HepG2 (cell line): ENCODE measurements around the gene COX14. TPM values are rescaled to one million over a fixed set of nuclear protein-coding genes. Genes with fewer than 3 reads are reported as not detected.

Experiments
- CHD2 ChIP-seq: IDR thresholded peaks from 2 replicates; pipeline ENCODE4 v1.6.1; 2011; ENCODE audit warnings: low read depth, low read length, improper control_type of control experiment
- DMAP1 ChIP-seq: IDR thresholded peaks from 2 replicates; pipeline ENCODE4 v1.6.1; 2016
- PLRG1 ChIP-seq: fragments of 450-650 bp; conservative IDR thresholded peaks from 2 replicates; pipeline ENCODE4 v1.6.1; 2016
- RFX5 ChIP-seq: IDR thresholded peaks from 2 replicates; pipeline ENCODE4 v1.6.1; 2011; ENCODE audit warnings: low read depth, low read length, improper control_type of control experiment
- SAP130 ChIP-seq: IDR thresholded peaks from 2 replicates; pipeline ENCODE4 v1.6.1; 2016; ENCODE audit warnings: low read depth
- ZBTB7A ChIP-seq: sonication (generic); formaldehyde crosslinking; IDR thresholded peaks from 2 replicates; pipeline ENCODE4 v1.8.0; 2022; ENCODE audit warnings: mild to moderate bottlenecking, missing genetic modification reagents
- ZC3H13 ChIP-seq: sonication (generic); formaldehyde crosslinking; IDR thresholded peaks from 2 replicates; pipeline ENCODE4 v1.8.1; 2023; ENCODE audit warnings: mild to moderate bottlenecking, missing genetic modification reagents, moderate library complexity
- ZFP36L2 ChIP-seq: sonication (generic); formaldehyde crosslinking; IDR thresholded peaks from 2 replicates; pipeline ENCODE4 v1.4.0; 2020; ENCODE audit warnings: missing genetic modification reagents
- ZNF235 ChIP-seq: sonication (generic); formaldehyde crosslinking; IDR thresholded peaks from 2 replicates; pipeline ENCODE4 v1.8.1; 2023; ENCODE audit warnings: mild to moderate bottlenecking, missing genetic modification reagents, borderline replicate concordance
- ZNF746 ChIP-seq: sonication (generic); formaldehyde crosslinking; IDR thresholded peaks from 2 replicates; pipeline ENCODE4 v1.8.0; 2022; ENCODE audit warnings: mild to moderate bottlenecking, missing genetic modification reagents
- polyA plus RNA-seq, 8 experiments: library from polyadenylated mRNA; depleted of rRNA in 3 of 8; stranded (reverse) in 7 of 8; unstranded in 1 of 8; fragments of >200 nt; fragmentation: Illumina TruSeq in 4 of 8; extraction: Trizol in 4 of 8; gene quantifications; 2 replicates each; pipeline versions ENCODE4 v1.2.1 to v1.2.3, GENCODE V29; 2011 to 2016; ENCODE audit warnings: low read depth in 4 of 8, missing spikeins in 1 of 8, mixed read lengths in 1 of 8; ENCODE audit not compliant: insufficient read depth in 1 of 8
- total RNA-seq, 5 experiments: library from RNA; depleted of rRNA; stranded (reverse); fragments of >200 nt; fragmentation: Illumina TruSeq; extraction: Trizol; gene quantifications; 2 replicates each; pipeline ENCODE4 v1.2.3, GENCODE V29; 2016; ENCODE audit warnings: low read depth in 1 of 5
- TF ChIP-seq, protein P1 (sequence below): sonication (generic); formaldehyde crosslinking; IDR thresholded peaks from 2 replicates; pipeline ENCODE4 v1.9.0; 2021; ENCODE audit warnings: mild to moderate bottlenecking, missing genetic modification reagents
- TF ChIP-seq, protein P2 (sequence below): sonication (generic); formaldehyde crosslinking; IDR thresholded peaks from 2 replicates; pipeline ENCODE4 v1.4.0; 2020; ENCODE audit warnings: missing genetic modification reagents
- TF ChIP-seq, protein P3 (sequence below): fragments of 450-650 bp; IDR thresholded peaks from 2 replicates; pipeline ENCODE4 v1.6.1; 2016
- TF ChIP-seq, protein P4 (sequence below): sonication (generic); formaldehyde crosslinking; IDR thresholded peaks from 2 replicates; pipeline ENCODE4 v1.5.1; 2020; ENCODE audit warnings: missing genetic modification reagents, mild to moderate bottlenecking, borderline replicate concordance
- TF ChIP-seq, protein P5 (sequence below): sonication (generic); formaldehyde crosslinking; IDR thresholded peaks from 2 replicates; pipeline ENCODE4 v1.5.0; 2020; ENCODE audit warnings: mild to moderate bottlenecking, missing genetic modification reagents

COX14 gene
- total and polyA plus RNA-seq, 2 of the 13 experiments (the other 11 are each of a cell fraction or from before 2014, with no cell fraction given) = 53.0 to 71.6 TPM

DNA sequence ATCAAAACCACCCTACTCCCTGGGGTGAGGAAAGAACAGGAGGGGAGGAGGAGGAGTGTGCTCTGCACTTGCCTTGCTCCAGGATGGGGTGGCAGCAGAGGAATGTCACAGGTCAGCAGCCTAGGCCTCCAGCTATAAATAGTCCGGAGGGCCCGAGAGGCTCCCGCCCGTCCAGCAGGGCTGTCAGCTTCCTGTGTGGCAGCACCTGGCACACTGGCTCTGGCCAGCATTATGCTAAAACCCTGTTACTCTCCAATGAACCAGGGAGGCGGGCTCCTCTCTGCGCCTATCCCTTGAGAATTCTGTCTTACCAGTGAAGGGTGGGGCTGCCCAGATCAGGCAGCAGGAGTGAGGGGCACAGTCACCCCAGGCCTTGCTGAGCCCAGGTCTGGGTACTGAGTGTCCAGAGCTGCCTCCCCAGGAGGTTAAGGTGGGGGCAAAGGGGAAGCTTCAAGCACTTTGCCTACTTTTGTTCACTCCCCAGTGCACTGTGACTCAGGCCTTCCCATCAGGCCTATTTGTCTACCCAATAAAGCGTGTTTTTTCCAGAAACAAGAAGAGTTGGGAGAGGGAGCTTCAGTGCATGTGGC, 1.2 kb upstream of the COX14 start (continued):
- TF ChIP-seq, protein P1, sequence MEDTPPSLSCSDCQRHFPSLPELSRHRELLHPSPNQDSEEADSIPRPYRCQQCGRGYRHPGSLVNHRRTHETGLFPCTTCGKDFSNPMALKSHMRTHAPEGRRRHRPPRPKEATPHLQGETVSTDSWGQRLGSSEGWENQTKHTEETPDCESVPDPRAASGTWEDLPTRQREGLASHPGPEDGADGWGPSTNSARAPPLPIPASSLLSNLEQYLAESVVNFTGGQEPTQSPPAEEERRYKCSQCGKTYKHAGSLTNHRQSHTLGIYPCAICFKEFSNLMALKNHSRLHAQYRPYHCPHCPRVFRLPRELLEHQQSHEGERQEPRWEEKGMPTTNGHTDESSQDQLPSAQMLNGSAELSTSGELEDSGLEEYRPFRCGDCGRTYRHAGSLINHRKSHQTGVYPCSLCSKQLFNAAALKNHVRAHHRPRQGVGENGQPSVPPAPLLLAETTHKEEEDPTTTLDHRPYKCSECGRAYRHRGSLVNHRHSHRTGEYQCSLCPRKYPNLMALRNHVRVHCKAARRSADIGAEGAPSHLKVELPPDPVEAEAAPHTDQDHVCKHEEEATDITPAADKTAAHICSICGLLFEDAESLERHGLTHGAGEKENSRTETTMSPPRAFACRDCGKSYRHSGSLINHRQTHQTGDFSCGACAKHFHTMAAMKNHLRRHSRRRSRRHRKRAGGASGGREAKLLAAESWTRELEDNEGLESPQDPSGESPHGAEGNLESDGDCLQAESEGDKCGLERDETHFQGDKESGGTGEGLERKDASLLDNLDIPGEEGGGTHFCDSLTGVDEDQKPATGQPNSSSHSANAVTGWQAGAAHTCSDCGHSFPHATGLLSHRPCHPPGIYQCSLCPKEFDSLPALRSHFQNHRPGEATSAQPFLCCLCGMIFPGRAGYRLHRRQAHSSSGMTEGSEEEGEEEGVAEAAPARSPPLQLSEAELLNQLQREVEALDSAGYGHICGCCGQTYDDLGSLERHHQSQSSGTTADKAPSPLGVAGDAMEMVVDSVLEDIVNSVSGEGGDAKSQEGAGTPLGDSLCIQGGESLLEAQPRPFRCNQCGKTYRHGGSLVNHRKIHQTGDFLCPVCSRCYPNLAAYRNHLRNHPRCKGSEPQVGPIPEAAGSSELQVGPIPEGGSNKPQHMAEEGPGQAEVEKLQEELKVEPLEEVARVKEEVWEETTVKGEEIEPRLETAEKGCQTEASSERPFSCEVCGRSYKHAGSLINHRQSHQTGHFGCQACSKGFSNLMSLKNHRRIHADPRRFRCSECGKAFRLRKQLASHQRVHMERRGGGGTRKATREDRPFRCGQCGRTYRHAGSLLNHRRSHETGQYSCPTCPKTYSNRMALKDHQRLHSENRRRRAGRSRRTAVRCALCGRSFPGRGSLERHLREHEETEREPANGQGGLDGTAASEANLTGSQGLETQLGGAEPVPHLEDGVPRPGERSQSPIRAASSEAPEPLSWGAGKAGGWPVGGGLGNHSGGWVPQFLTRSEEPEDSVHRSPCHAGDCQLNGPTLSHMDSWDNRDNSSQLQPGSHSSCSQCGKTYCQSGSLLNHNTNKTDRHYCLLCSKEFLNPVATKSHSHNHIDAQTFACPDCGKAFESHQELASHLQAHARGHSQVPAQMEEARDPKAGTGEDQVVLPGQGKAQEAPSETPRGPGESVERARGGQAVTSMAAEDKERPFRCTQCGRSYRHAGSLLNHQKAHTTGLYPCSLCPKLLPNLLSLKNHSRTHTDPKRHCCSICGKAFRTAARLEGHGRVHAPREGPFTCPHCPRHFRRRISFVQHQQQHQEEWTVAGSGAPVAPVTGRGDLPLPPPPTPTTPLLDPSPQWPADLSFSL (CRISPR knock-in tag) = no peak
- TF ChIP-seq ZC3H13 (CRISPR knock-in tag) = no peak
- TF ChIP-seq DMAP1 = peak; percentile 20; the same call in 1 of the 2 replicates
- no peak for TF ChIP-seq CHD2
- TF ChIP-seq PLRG1 = no peak
- TF ChIP-seq, protein P2, sequence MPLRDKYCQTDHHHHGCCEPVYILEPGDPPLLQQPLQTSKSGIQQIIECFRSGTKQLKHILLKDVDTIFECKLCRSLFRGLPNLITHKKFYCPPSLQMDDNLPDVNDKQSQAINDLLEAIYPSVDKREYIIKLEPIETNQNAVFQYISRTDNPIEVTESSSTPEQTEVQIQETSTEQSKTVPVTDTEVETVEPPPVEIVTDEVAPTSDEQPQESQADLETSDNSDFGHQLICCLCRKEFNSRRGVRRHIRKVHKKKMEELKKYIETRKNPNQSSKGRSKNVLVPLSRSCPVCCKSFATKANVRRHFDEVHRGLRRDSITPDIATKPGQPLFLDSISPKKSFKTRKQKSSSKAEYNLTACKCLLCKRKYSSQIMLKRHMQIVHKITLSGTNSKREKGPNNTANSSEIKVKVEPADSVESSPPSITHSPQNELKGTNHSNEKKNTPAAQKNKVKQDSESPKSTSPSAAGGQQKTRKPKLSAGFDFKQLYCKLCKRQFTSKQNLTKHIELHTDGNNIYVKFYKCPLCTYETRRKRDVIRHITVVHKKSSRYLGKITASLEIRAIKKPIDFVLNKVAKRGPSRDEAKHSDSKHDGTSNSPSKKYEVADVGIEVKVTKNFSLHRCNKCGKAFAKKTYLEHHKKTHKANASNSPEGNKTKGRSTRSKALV = no peak
- no peak for TF ChIP-seq ZNF235
- TF ChIP-seq, protein P3, sequence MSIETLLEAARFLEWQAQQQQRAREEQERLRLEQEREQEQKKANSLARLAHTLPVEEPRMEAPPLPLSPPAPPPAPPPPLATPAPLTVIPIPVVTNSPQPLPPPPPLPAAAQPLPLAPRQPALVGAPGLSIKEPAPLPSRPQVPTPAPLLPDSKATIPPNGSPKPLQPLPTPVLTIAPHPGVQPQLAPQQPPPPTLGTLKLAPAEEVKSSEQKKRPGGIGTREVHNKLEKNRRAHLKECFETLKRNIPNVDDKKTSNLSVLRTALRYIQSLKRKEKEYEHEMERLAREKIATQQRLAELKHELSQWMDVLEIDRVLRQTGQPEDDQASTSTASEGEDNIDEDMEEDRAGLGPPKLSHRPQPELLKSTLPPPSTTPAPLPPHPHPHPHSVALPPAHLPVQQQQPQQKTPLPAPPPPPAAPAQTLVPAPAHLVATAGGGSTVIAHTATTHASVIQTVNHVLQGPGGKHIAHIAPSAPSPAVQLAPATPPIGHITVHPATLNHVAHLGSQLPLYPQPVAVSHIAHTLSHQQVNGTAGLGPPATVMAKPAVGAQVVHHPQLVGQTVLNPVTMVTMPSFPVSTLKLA = no peak
- TF ChIP-seq, protein P4, sequence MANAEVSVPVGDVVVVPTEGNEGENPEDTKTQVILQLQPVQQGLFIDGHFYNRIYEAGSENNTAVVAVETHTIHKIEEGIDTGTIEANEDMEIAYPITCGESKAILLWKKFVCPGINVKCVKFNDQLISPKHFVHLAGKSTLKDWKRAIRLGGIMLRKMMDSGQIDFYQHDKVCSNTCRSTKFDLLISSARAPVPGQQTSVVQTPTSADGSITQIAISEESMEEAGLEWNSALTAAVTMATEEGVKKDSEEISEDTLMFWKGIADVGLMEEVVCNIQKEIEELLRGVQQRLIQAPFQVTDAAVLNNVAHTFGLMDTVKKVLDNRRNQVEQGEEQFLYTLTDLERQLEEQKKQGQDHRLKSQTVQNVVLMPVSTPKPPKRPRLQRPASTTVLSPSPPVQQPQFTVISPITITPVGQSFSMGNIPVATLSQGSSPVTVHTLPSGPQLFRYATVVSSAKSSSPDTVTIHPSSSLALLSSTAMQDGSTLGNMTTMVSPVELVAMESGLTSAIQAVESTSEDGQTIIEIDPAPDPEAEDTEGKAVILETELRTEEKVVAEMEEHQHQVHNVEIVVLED (CRISPR knock-in tag) = no peak
- TF ChIP-seq, protein P5, sequence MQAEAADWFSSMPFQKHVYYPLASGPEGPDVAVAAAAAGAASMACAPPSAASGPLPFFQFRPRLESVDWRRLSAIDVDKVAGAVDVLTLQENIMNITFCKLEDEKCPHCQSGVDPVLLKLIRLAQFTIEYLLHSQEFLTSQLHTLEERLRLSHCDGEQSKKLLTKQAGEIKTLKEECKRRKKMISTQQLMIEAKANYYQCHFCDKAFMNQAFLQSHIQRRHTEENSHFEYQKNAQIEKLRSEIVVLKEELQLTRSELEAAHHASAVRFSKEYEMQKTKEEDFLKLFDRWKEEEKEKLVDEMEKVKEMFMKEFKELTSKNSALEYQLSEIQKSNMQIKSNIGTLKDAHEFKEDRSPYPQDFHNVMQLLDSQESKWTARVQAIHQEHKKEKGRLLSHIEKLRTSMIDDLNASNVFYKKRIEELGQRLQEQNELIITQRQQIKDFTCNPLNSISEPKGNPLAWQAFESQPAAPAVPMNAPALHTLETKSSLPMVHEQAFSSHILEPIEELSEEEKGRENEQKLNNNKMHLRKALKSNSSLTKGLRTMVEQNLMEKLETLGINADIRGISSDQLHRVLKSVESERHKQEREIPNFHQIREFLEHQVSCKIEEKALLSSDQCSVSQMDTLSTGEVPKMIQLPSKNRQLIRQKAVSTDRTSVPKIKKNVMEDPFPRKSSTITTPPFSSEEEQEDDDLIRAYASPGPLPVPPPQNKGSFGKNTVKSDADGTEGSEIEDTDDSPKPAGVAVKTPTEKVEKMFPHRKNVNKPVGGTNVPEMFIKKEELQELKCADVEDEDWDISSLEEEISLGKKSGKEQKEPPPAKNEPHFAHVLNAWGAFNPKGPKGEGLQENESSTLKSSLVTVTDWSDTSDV (CRISPR knock-in tag) = no peak
- no peak for TF ChIP-seq ZFP36L2 (CRISPR knock-in tag)
- peak; percentile 34; the same call in 1 of the 2 replicates for TF ChIP-seq RFX5
- TF ChIP-seq ZNF746 (CRISPR knock-in tag) = no peak
- peak; percentile 55; the same call in 1 of the 2 replicates for TF ChIP-seq SAP130 (CRISPR knock-in tag)
- 0 out of 2 replicates have a peak, but pooled peaks have one; percentile 42 for TF ChIP-seq ZBTB7A (CRISPR knock-in tag)
